Fibroblast of peridontal ligament (primary cell): ENCODE results near the gene HERC3.

ENCODE experiments used
- DNase-seq: peaks from one replicate; pipeline ENCODE4 v3.0.0-alpha.2; 2010; ENCODE audit errors: extremely low read depth

The HERC3 gene

DNA sequence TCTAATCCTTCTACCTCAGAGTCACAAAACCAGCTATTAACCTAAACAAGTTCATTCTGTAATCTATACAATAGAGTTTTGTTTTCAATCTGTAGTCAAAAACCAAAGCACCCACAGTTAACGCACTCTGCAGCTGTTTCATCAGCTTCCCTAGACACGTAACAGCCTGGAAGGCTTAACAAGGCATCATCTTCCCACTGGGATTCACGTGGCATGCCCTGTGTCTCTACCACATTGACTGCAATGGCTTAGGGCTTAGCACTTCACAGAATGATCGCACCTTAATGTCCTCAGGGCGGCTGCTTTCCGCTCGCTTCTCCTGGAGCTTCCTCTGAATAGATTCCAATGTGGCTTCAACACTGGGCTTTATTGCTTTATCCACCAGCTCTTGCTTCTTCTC is 155.1 kb downstream of the HERC3 start:
- DNase-seq, result no peak

DNA sequence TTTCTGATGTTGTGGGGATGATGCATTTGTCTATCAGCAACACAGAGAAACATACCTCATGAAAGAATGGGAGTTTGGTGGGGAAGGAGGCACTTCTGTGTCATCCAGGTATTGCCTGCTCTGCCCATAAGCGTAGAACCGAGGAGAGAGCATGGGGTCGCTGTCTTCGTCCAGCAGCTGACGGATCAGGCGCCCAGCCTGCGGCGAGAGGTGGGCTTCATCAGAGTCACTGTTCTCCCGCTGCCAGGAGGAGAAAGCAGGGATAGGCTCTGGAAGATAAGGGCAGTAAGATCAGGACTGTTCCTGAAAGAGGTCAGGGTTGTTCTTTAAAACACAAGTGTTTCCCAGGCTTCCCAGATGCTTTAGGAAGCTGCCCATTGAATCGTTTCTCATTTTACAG is 158.1 kb downstream of the HERC3 start:
- no peak for DNase-seq

DNA sequence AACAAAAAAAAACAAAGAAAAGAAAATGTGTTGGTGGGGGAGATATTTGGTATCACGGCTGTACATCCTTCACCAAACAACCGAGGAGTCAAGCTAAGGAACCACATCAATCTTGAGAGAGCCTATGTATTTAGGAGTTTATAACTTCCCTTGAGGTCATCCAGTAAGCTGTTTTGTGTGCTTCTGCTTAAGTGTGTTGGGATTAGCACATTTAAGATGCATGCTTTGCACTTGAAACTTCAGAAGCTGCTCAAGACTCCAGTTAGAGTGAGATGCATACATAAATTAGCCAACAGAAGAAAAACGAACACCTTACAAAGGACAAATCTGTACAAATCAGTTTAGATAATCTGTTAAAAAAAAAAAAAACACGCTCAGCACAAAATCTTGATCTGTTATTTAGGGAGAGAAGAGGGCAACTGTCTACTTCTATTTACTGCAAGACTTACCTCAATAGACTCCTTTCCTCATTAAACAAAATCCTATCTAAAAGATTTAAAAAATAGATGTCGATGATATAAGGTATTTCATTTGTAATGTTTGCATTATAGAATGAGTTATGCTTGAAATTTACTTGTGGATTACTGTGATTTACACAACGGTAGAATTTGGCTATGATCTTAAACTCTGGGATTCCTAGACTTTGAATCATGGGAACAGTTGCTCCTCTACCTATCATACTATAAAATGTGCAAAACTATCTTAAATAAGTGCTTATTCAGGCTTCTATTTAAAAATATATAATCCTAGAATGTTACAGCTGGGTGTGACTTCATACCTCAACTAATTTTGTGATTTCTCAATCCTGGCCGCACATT is 159.2 kb downstream of the HERC3 start:
- no peak for DNase-seq

DNA sequence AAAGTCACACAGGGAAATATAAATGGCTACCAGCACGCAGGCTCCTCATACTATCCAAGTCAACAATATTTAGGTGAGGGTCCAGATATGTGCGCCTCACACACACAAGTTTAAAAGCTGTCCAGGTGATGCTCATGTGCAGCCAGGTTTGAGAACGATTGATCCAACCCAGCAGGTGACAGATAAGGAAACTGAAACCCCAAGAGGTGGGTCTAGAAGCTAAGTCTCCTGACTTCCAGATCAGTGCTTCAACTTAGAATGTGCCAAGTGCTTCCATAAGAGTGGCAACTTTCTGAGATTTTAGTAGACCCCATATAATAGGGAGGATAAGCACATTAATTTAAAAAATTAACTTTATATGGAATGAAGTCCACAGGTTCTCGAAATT is 159.8 kb downstream of the HERC3 start:
- no peak for DNase-seq

DNA sequence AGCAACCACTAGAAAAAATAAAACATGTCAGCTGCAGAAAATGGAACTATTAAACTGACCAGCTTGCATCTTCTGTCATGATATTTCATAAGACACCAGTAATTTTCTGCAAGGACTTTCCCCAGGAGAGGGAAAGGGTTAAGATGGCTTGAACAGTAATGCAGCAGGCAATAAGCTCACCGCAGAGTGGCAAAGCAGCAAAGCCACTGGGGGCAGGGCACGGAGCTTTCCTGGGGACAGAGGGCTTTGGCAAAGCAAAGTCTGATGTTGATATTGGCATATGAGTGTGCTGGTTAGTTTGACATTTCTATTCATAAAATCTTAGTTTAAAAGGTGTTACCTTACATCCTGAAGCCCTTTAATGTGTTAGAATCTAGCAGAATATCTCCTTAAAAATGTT is 160.5 kb downstream of the HERC3 start:
- DNase-seq, result no peak

DNA sequence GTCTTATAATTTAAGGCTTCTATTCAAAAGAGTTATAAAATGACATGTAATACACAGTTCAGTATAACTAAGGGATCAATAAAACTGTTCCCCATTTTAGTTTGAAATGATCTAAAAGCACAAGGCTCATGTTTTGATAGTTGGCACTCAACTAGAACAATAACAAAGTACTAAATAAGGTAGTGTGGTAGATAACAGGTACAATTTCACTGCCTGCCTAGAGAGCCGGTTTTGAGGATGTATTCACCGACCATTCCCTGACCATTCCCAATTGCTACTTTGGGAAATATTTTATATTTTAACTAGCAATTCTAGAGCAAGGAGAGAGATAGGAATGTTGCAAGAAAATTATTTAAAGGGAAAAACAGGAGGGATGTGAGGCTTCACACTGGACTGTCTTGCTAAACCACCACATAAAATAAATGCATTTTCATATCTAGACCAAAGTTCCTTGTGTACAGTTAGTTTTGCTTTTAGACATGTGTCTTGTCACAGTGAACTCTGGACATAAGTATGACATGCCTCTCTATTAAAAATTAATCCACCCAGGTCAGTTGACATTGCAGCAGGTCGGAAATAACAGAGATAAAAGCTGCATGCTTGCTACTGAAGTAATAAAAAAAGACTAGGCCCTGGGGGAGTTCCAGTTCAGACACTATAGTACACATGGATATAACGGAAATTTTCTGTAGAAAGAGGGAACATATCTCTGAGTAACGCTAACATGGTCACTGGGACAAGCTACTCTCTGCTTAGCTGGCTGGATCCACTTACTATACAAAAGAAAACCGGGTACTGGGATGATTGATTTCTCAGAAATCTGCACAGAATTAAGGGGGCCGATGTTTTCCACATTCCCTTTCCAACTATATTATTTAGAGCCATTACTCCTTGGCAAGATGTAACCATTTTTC is 161.6 kb downstream of the HERC3 start:
- no peak for DNase-seq

DNA sequence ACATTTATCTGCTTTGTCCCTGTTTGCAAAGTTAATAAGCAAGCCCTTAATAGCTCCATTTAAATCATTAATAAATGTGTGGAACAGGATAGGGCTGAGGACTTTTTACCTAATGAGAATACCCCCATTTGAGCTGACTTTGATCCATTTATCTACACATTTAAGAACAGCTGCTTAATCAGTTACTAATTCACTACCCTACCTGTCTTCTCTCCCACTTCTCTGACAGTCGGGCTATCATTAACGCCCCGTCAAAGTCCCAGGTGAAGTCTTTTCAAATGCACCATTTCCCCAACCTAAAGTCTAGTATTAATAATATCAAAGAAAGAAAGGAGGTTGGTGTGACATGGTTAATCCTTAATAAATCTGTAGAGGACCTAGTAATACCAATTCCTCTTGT is 162.5 kb downstream of the HERC3 start:
- no peak for DNase-seq

DNA sequence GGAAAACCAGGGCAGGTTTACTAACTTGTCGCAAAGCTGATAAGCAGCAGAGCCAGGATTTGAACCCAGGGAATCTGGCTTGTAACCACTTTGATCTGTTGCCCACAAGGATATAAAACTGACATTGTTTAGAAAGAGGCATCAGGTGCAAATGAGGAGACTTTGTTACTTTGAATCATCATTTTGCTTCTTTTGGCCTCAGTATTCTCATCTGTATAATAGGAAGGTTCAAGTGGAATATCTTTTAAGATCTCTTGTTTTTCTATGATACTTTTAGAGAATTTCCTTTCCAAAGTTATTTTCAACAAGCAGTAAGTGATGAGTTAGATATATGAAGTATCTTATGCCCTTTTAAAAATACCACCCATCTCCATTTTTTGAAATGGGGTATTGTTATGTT is 163.2 kb downstream of the HERC3 start:
- no peak for DNase-seq

DNA sequence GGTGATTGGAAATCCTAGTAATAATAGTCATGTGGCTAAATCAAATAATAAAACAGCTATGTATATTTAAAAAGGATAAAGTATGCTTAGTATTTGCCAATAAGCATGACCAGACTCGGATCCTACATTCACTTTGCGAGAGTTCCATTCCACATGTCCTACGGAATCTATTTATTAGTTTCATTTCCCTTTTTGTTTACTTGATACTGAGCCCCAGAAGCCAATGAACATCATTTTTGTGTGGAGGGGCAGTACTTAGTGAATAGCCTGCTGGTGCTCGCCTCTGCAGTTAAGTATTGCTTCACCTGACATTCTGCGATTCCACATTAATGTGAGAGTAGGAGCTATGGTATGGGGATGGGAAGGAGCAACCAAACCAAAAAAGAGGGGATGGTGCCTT is 163.9 kb downstream of the HERC3 start:
- DNase-seq, result no peak

DNA sequence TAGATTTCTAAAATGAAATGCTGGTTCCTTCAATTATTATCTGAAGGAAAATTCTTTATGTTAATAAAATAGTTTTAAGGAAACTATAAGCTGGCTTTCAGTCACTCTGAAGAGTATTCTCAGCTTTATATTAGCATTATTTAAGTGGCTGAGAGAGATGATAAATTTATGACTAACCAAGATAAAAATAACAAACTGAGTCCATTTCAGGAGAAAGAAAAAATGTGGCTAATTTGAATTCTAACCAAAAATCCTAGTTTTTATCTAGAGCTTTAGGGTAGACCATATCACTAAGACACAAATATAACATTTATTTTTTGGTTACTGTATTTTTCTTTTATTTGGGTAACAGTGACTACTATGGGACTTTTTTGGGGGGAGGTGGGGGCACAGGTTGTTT is 164.8 kb downstream of the HERC3 start:
- DNase-seq, result peak; percentile 30

DNA sequence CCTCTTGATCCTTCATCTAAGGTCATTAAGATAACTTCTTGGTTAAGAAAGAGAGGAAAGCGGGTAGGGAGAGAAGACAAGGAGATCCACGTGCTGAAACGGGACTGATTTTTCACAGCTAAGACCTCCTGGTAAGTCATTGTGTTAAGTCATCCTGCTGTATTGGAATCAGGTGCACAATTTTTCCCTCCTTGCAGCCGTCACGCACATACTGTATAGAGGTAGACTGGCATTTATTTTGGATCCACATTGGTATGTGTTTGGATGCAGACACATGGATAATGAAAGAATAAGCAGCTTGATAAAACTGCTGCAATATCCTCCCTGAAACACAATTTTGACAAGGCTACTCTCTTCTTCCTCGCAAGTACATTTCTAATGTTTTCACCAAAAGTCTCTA is 165.5 kb downstream of the HERC3 start:
- no peak for DNase-seq
